Osteoblast (primary cell): ENCODE data around the gene IFNA21. TPM values are rescaled to one million over a fixed set of nuclear protein-coding genes. Genes with fewer than 3 reads are reported as not detected.
"Not testable (repeated sequence)": the region's sequence is repeated elsewhere in the genome, so short reads cannot be mapped to it uniquely, and the experiment has no call there.

Experiments
- DNase-seq: peaks from one replicate; pipeline ENCODE4 v3.0.0; 2011; ENCODE audit warnings: low spot score, mixed read lengths; ENCODE audit not compliant: insufficient read length; ENCODE audit errors: missing footprints
- H2AFZ ChIP-seq: 2 replicates; pipeline ENCODE4 v1.6.0; 2011; ENCODE audit warnings: mild to moderate bottlenecking, low read length
- H3K27ac ChIP-seq: 2 replicates; pipeline ENCODE4 v1.5.1; 2011; ENCODE audit warnings: mild to moderate bottlenecking, low read depth, low read length, moderate library complexity
- H3K27me3 ChIP-seq: 2 replicates; pipeline ENCODE4 v1.6.0; 2012; ENCODE audit warnings: mild to moderate bottlenecking, control low read depth, inconsistent platforms, low read length, moderate library complexity; ENCODE audit not compliant: insufficient read depth
- H3K36me3 ChIP-seq: 2 replicates; pipeline ENCODE4 v1.5.1; 2011; ENCODE audit warnings: mild to moderate bottlenecking, low read length, control low read depth, moderate library complexity; ENCODE audit not compliant: insufficient read depth
- H3K4me1 ChIP-seq: 2 replicates; pipeline ENCODE4 v1.5.1; 2011; ENCODE audit warnings: mild to moderate bottlenecking, low read length, control low read depth, moderate library complexity; ENCODE audit not compliant: insufficient read depth
- H3K4me2 ChIP-seq: 2 replicates; pipeline ENCODE4 v1.6.0; 2011; ENCODE audit warnings: mild to moderate bottlenecking, low read length; ENCODE audit not compliant: insufficient read depth
- H3K4me3 ChIP-seq: fragments of 200-600 bp; sonication (generic); 3 replicates; pipeline ENCODE4 v1.5.1; 2012; ENCODE audit warnings: mild to moderate bottlenecking, low read length, inconsistent platforms; ENCODE audit not compliant: insufficient read depth
- H3K79me2 ChIP-seq: 2 replicates; pipeline ENCODE4 v1.6.0; 2012; ENCODE audit warnings: mild to moderate bottlenecking, low read length, control low read depth, inconsistent platforms; ENCODE audit not compliant: insufficient read depth
- H3K9me3 ChIP-seq: 2 replicates; pipeline ENCODE4 v1.5.1; 2011; ENCODE audit warnings: low read depth, low read length, control low read depth
- H4K20me1 ChIP-seq: 2 replicates; pipeline ENCODE4 v1.6.0; 2012; ENCODE audit warnings: mild to moderate bottlenecking, low read length, control low read depth; ENCODE audit not compliant: insufficient read depth
- total RNA-seq: library from RNA; depleted of rRNA; stranded (reverse); fragments of >200 nt; gene quantifications from 2 replicates; pipeline ENCODE4 v1.2.3, GENCODE V29; 2012
- TF ChIP-seq, protein P1 (sequence below): IDR thresholded peaks from 2 replicates; pipeline ENCODE4 v1.5.1; 2011; ENCODE audit warnings: mild to moderate bottlenecking, low read depth, low read length, moderate library complexity; ENCODE audit errors: extremely low read depth

Gene IFNA21
- total RNA-seq, 1 donor = not detected

DNA sequence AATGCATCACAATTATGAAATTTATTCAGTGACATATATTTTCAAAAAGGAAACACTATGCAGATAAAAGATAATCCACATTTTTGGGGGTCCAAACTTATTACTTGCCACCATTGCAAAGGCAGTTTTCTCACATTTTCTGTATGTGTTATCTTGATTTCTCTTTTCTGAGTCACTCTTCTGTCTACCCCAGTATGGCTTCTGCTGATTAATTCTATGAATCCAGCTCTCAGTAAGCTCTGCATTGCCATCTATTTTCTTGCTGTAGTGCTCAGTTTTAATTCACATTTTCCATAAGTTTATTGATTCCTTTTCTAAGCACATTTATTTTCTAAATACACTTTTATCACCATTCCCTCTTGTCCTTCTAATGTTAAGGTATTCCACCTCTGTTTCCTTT, 38.7 kb upstream of the IFNA21 start:
- no peak for DNase-seq
- Histone ChIP-seq H3K27me3 (no peaks in the 10 kb centered on the region), H4K20me1 (no peaks in the 10 kb centered on the region), H3K4me2 (no peak overlapping the region), H3K36me3 (no peaks in the 10 kb centered on the region), H3K4me3 (no peak overlapping the region), H3K27ac (no peak overlapping the region), H3K9me3 (no peaks in the 10 kb centered on the region), H2AFZ (no peak overlapping the region), H3K79me2 (no peaks in the 10 kb centered on the region), H3K4me1 (no peaks in the 10 kb centered on the region)
- TF ChIP-seq, protein P1, sequence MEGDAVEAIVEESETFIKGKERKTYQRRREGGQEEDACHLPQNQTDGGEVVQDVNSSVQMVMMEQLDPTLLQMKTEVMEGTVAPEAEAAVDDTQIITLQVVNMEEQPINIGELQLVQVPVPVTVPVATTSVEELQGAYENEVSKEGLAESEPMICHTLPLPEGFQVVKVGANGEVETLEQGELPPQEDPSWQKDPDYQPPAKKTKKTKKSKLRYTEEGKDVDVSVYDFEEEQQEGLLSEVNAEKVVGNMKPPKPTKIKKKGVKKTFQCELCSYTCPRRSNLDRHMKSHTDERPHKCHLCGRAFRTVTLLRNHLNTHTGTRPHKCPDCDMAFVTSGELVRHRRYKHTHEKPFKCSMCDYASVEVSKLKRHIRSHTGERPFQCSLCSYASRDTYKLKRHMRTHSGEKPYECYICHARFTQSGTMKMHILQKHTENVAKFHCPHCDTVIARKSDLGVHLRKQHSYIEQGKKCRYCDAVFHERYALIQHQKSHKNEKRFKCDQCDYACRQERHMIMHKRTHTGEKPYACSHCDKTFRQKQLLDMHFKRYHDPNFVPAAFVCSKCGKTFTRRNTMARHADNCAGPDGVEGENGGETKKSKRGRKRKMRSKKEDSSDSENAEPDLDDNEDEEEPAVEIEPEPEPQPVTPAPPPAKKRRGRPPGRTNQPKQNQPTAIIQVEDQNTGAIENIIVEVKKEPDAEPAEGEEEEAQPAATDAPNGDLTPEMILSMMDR = no peak

DNA sequence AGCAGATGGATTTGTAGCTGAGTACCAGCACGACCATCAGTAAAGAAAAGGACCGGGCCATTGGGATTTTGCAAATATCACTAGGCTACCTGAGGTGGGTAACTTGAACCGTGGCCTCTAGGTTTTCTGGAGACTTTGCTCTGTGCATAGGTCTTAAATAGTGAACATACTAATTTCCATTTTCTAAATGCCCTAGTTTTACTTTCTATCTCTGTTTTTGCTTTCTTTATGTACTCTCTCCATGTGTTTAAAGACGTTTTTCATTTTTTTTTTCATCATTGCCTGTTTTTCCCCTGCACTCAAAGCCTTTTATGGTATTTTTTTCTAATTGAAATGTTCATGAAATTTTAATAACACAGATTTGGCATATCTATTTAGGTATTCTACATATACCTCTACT, 35.6 kb upstream of the IFNA21 start, which contains the start of gene IFNA7:
IFNA7 (minus strand) TSS at position 101 of the 400 bp plus-strand sequence; CDS start at position 61, 40 bp downstream.
- not testable (repeated sequence) for H3K36me3 ChIP-seq, H3K4me2 ChIP-seq, H2AFZ ChIP-seq, H3K27me3 ChIP-seq, H3K27ac ChIP-seq, H4K20me1 ChIP-seq, H3K4me3 ChIP-seq, H3K9me3 ChIP-seq, H3K4me1 ChIP-seq, DNase-seq, H3K79me2 ChIP-seq

DNA sequence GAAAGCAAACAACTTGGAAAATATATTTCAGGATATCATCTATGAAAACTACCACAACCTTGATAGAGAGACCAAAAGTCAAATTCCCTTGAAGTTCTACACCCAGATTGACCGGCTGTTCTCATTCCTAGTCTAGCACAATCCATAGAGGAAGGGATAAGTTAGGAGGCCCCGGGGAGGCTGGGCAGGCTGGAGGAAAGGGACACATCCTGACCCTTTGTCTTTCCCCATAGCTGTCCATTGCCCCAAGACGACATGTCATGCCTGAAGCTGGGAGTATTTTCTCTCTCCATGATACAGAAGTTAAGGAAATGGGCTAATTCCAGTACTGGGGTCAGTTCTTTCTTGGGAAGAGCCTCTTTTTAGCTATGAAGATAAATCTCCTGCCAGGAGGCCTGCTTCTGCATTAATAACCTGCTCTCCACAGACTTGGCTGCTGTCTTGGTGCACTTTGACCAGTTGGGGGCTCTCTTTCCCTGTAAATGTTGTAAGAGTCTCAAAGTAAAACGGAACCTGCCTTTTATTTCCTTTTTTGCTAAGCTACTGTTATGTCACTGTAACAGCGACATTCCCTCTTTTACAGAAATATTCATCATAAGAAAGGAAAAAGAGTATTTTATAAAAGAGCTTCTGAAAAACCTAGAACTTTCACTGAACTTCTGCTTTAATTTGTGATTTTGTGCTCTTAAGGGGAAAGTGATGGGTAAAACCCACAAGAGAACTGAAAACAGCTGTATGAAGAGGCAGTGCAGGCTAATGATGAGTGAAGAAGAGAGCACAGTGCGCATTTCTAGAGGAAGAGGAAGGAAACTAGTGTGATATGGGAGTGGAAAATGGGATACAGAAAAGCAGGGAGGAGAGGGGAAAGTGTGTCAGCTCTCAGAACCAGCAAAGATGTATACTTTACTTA, 28.7 kb upstream of the IFNA21 start:
- not testable (repeated sequence) for DNase-seq, H3K27me3 ChIP-seq, H3K9me3 ChIP-seq, H3K4me3 ChIP-seq, H3K4me1 ChIP-seq, H2AFZ ChIP-seq, H3K79me2 ChIP-seq, H3K27ac ChIP-seq, H3K36me3 ChIP-seq, H4K20me1 ChIP-seq
- peak overlapping the region; percentile 24 for H3K4me2 ChIP-seq
- TF ChIP-seq, protein P1 = peak; percentile 54

DNA sequence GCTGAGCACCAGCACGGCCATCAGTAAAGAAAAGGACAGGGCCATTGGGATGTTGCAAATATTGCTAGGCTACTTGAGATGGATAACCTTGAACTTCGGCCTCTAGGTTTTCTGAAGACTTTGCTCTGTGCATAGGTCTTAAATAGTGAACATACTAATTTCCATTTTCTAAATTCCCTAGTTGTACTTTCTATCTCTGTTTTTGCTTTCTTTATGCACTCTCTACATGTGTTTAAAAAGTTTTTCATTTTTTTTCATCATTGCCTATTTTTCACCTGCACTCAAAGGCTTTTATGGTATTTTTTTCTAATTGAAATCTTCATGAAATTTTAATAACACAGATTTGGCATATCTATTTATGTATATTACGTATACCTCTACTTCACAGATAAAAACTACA, 21.0 kb upstream of the IFNA21 start, which contains the start of gene IFNA4:
IFNA4 (minus strand) TSS at position 101 of the 400 bp plus-strand sequence; CDS start at position 45, 56 bp downstream.
- not testable (repeated sequence) for H3K9me3 ChIP-seq, H3K27me3 ChIP-seq, H3K4me3 ChIP-seq, H3K79me2 ChIP-seq, H3K4me1 ChIP-seq, H3K27ac ChIP-seq, H4K20me1 ChIP-seq, H2AFZ ChIP-seq, DNase-seq, H3K36me3 ChIP-seq, H3K4me2 ChIP-seq
